Tibial nerve (tissue), 4 donors: ENCODE measurements around the gene CRTC1. TPM values are rescaled to one million over a fixed set of nuclear protein-coding genes. Genes with fewer than 3 reads are reported as not detected.
A peak's percentile ranks its signal among the peaks of the same experiment; 100 is the strongest.

Experiments used
- DNase-seq, 2 donors: peaks; one replicate each; pipeline ENCODE4 v3.0.0-alpha.2; 2019; ENCODE audit warnings: low spot score in 2 of 2
- H3K27ac ChIP-seq, 4 donors: fragments of 200-600 bp; sonication (generic) in 3 of 4; one replicate each; pipeline ENCODE4 v1.5.1; 2017 to 2019; ENCODE audit warnings: mild to moderate bottlenecking in 1 of 4
- H3K27me3 ChIP-seq, 2 donors: fragments of 200-600 bp; sonication (generic) in 1 of 2; one replicate each; pipeline versions ENCODE4 v1.5.1 to v1.6.0; 2017 to 2019
- H3K36me3 ChIP-seq, 3 donors: fragments of 200-600 bp; sonication (generic); one replicate each; pipeline ENCODE4 v1.5.1; 2018 to 2019
- H3K4me1 ChIP-seq, 4 donors: fragments of 200-600 bp; sonication (generic) in 3 of 4; one replicate each; pipeline ENCODE4 v1.5.1; 2017 to 2019
- H3K4me3 ChIP-seq, 4 donors: fragments of 200-600 bp; sonication (generic) in 3 of 4; one replicate each; pipeline ENCODE4 v1.5.1; 2017 to 2019; ENCODE audit warnings: mild to moderate bottlenecking in 1 of 4, moderate library complexity in 1 of 4
- H3K9me3 ChIP-seq, 4 donors: fragments of 200-600 bp; sonication (generic) in 3 of 4; one replicate each; pipeline ENCODE4 v1.5.1; 2017 to 2019
- EP300 ChIP-seq, 2 donors: sonication (generic); formaldehyde crosslinking; IDR thresholded peaks; one replicate each; pipeline ENCODE4 v1.6.1; 2017; ENCODE audit warnings: antibody characterized with exemption in 2 of 2, mild to moderate bottlenecking in 1 of 2
- POLR2A ChIP-seq, 2 donors: fragments of 450-650 bp; IDR thresholded peaks; one replicate each; pipeline ENCODE4 v1.6.1; 2017; ENCODE audit warnings: antibody characterized with exemption in 2 of 2, mild to moderate bottlenecking in 2 of 2, moderate library complexity in 2 of 2
- WGBS, 2 donors: methylation state at CpG; one replicate each; pipeline ENCODE4 v1.1.5; 2018; 5-methylcytosine and 5-hydroxymethylcytosine counted together
- total RNA-seq, 4 donors: library from RNA; depleted of rRNA; stranded (reverse); fragments of >200 nt; gene quantifications; one replicate each; pipeline ENCODE4 v1.1.0, GENCODE V29; 2016
- TF ChIP-seq, protein P1 (sequence below), 5 experiments: fragments of 200-600 bp in 3 of 5; fragments of 450-650 bp in 2 of 5; sonication (generic) in 3 of 5; IDR thresholded peaks; one replicate each; pipeline ENCODE4 v1.5.1; 2016 to 2019; ENCODE audit warnings: antibody characterized with exemption in 5 of 5, mild to moderate bottlenecking in 3 of 5, moderate library complexity in 2 of 5

Gene CRTC1
- total RNA-seq, 4 donors from 2014 or later, result 4.0 to 7.8 (median 6.7) TPM

DNA sequence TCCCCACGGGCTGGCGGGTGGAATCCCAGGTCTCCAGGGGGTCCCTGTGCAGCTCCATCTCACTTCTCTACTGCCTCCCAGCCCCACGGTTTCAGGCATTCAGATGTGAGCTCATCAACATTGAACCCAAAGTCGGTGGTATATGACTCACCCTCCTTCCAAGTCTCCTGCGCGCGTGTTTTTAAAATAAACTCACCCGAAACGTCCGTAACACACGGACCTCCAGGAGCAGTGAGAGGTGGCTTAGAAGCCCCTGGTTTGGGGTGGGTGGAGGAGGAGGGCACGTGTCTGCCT lies 14.0 kb upstream of the CRTC1 start:
- Histone ChIP-seq H3K4me1 (peaks cover 0 to 38% (median 11%) of the 10 kb centered on the region in 4 donors), H3K4me3 (no peak overlapping the region), H3K27me3 (no peaks in the 10 kb centered on the region), H3K36me3 (peaks cover 0 to 70% (median 8%) of the 10 kb centered on the region in 3 donors), H3K9me3 (no peaks in the 10 kb centered on the region), H3K27ac (peak overlapping the region in 1 of 4 donors; percentile 61)
- 80 to 85% methylated on average over 12 of the region's 12 CpGs for WGBS, 2 donors
- no peak for DNase-seq
- TF ChIP-seq, protein P1, sequence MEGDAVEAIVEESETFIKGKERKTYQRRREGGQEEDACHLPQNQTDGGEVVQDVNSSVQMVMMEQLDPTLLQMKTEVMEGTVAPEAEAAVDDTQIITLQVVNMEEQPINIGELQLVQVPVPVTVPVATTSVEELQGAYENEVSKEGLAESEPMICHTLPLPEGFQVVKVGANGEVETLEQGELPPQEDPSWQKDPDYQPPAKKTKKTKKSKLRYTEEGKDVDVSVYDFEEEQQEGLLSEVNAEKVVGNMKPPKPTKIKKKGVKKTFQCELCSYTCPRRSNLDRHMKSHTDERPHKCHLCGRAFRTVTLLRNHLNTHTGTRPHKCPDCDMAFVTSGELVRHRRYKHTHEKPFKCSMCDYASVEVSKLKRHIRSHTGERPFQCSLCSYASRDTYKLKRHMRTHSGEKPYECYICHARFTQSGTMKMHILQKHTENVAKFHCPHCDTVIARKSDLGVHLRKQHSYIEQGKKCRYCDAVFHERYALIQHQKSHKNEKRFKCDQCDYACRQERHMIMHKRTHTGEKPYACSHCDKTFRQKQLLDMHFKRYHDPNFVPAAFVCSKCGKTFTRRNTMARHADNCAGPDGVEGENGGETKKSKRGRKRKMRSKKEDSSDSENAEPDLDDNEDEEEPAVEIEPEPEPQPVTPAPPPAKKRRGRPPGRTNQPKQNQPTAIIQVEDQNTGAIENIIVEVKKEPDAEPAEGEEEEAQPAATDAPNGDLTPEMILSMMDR (IDR thresholded peaks at IDR 0.05), result no peak
- TF ChIP-seq POLR2A (IDR thresholded peaks at IDR 0.05) (no peak), EP300 (IDR thresholded peaks at IDR 0.05) (no peak)

DNA sequence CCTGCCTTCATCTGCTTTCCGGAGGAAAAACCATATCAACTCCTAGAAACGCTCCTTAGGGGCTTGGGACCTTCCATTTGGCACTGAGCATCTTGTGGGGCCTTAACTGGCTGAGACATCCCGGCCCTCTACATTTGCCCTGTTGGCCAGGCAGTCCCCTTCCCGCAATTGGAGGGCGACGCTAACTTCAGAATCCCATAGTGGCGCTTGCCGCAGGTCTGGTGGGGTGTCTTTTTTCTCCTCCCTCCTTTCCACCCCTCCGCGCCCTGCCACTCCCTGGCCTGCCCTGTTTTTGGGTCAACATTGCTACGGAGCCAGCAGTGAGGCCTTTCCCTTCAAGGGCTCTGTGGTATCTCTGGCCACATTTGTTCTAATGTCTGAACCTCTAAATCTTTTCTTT lies 13.6 kb upstream of the CRTC1 start:
- Histone ChIP-seq H3K36me3 (peaks cover 0 to 65% (median 8%) of the 10 kb centered on the region in 3 donors), H3K4me1 (peaks cover 0 to 42% (median 10%) of the 10 kb centered on the region in 4 donors), H3K27ac (peak overlapping the region in 2 of 4 donors; percentile 30 to 61), H3K9me3 (no peaks in the 10 kb centered on the region), H3K4me3 (no peak overlapping the region), H3K27me3 (no peaks in the 10 kb centered on the region)
- no peak for DNase-seq
- 77 to 80% methylated on average over 11 of the region's 11 CpGs for WGBS, 2 donors
- TF ChIP-seq, protein P1 (IDR thresholded peaks at IDR 0.05), result no peak
- TF ChIP-seq EP300 (IDR thresholded peaks at IDR 0.05) (no peak), POLR2A (IDR thresholded peaks at IDR 0.05) (no peak)

GRCh38 chr19:18670312-18670711 lies 13.2 kb upstream of the CRTC1 start:
- Histone ChIP-seq H3K4me3 (no peak overlapping the region), H3K36me3 (peaks cover 0 to 62% (median 8%) of the 10 kb centered on the region in 3 donors), H3K4me1 (peaks cover 0 to 42% (median 10%) of the 10 kb centered on the region in 4 donors), H3K27ac (peak overlapping the region in 2 of 4 donors; percentile 30 to 61), H3K27me3 (no peaks in the 10 kb centered on the region), H3K9me3 (no peaks in the 10 kb centered on the region)
- TF ChIP-seq EP300 (IDR thresholded peaks at IDR 0.05), result no peak
- TF ChIP-seq, protein P1 (IDR thresholded peaks at IDR 0.05), result no peak
- 74 to 76% methylated on average over 13 of the region's 13 CpGs for WGBS, 2 donors
- no peak for DNase-seq

- Histone ChIP-seq H3K4me3 (no peak overlapping the region), H3K27me3 (no peaks in the 10 kb centered on the region), H3K27ac (peak overlapping the region in 2 of 4 donors; percentile 72 to 84), H3K9me3 (no peaks in the 10 kb centered on the region), H3K36me3 (peaks cover 0 to 50% (median 8%) of the 10 kb centered on the region in 3 donors), H3K4me1 (peaks cover 0 to 47% (median 10%) of the 10 kb centered on the region in 4 donors)
- no peak for TF ChIP-seq EP300 (IDR thresholded peaks at IDR 0.05)
- 76 to 79% methylated on average over 34 to 35 of the region's 35 CpGs for WGBS, 2 donors
- DNase-seq, result no peak
These were observed 12.0 kb upstream of the CRTC1 start for GRCh38 chr19:18671303-18672043.

- no peak for TF ChIP-seq POLR2A (IDR thresholded peaks at IDR 0.05)
- TF ChIP-seq, protein P1 (IDR thresholded peaks at IDR 0.05), result no peak
- no peak for TF ChIP-seq EP300 (IDR thresholded peaks at IDR 0.05)
- Histone ChIP-seq H3K4me1 (peaks cover 0 to 48% (median 12%) of the 10 kb centered on the region in 4 donors), H3K27ac (peak overlapping the region in 2 of 4 donors; percentile 72 to 84), H3K36me3 (peaks cover 0 to 45% (median 8%) of the 10 kb centered on the region in 3 donors), H3K4me3 (no peak overlapping the region), H3K27me3 (no peaks in the 10 kb centered on the region), H3K9me3 (no peaks in the 10 kb centered on the region)
- DNase-seq, result no peak
- 66 to 69% methylated on average over 11 to 24 of the region's 24 CpGs for WGBS, 2 donors
These were observed 11.4 kb upstream of the CRTC1 start for GRCh38 chr19:18672044-18672451.
